H1 (cell line): Measurements from ENCODE around the gene VIT. TPM values are rescaled to one million over a fixed set of nuclear protein-coding genes. Genes with fewer than 3 reads are reported as not detected.

ENCODE experiments used
- CTCF ChIA-PET: fragments of 300-600 bp; sonication (Branson Sonifier 250); formaldehyde crosslinking; loops from one replicate; lab custom pipeline; 2021; ENCODE audit not compliant: partially characterized antibody; lab: Charles Lee
- POLR2A ChIA-PET: fragments of 300-600 bp; sonication (Branson Sonifier 250); formaldehyde crosslinking; loops from one replicate; lab custom pipeline; 2021; ENCODE audit warnings: inconsistent platforms; ENCODE audit not compliant: partially characterized antibody; lab: Charles Lee
- DNase-seq, 2 experiments: peaks; one replicate each; pipeline versions ENCODE4 v3.0.0 to v3.0.0-alpha.2; 2010 to 2022; ENCODE audit warnings: low spot score in 2 of 2, low read depth in 1 of 2, mixed read lengths in 1 of 2
- FAIRE-seq: peaks from 2 replicates; lab custom pipeline; 2011; peaks lifted over from hg19 to GRCh38; lab: Jason Lieb, UNC
- H2AFZ ChIP-seq: 2 replicates; pipeline ENCODE4 v1.8.1; 2012; ENCODE audit warnings: low read length, inconsistent platforms
- H2AK5ac ChIP-seq: 2 replicates; pipeline ENCODE4 v1.6.1; 2013; ENCODE audit warnings: low read depth, low read length
- H2BK120ac ChIP-seq: replicated peaks from 2 replicates; pipeline ENCODE3; 2013; ENCODE audit warnings: low read depth, low read length, inconsistent platforms
- H2BK12ac ChIP-seq: 2 replicates; pipeline ENCODE4 v1.6.1; 2013; ENCODE audit warnings: low read depth, low read length
- H2BK15ac ChIP-seq: 2 replicates; pipeline ENCODE4 v1.6.1; 2013; ENCODE audit warnings: low read length
- H2BK20ac ChIP-seq: 2 replicates; pipeline ENCODE4 v1.6.1; 2013; ENCODE audit warnings: low read length
- H2BK5ac ChIP-seq: 2 replicates; pipeline ENCODE4 v1.6.1; 2013; ENCODE audit warnings: low read depth, low read length
- H3K14ac ChIP-seq: 2 replicates; pipeline ENCODE4 v1.6.1; 2013; ENCODE audit warnings: inconsistent platforms; ENCODE audit not compliant: insufficient read length
- H3K18ac ChIP-seq: 2 replicates; pipeline ENCODE4 v1.6.1; 2013; ENCODE audit warnings: low read length; ENCODE audit errors: extremely low read depth
- H3K23ac ChIP-seq: 2 replicates; pipeline ENCODE4 v1.6.1; 2013; ENCODE audit warnings: inconsistent platforms; ENCODE audit not compliant: insufficient read length
- H3K23me2 ChIP-seq: 2 replicates; pipeline ENCODE4 v1.6.1; 2013; ENCODE audit warnings: low read depth, low read length
- H3K27ac ChIP-seq: 2 replicates; pipeline ENCODE4 v1.6.1; 2011; ENCODE audit warnings: low read depth, low read length, inconsistent platforms
- H3K27me3 ChIP-seq, 4 experiments: replicated peaks in 1 of 4; 1 replicate in 1 of 4; 2 replicates in 3 of 4; pipeline versions ENCODE4 v1.6.1 to v1.8.1; 2011 to 2013; ENCODE audit warnings: low read length in 3 of 4, mild to moderate bottlenecking in 3 of 4, inconsistent platforms in 2 of 4, mixed read lengths in 2 of 4, moderate library complexity in 1 of 4; ENCODE audit not compliant: control insufficient read depth in 3 of 4, insufficient read depth in 3 of 4; ENCODE audit errors: extremely low read depth in 1 of 4
- H3K36me3 ChIP-seq, 4 experiments: 2 replicates each; pipeline versions ENCODE4 v1.6.1 to v1.8.1; 2011 to 2013; ENCODE audit warnings: mild to moderate bottlenecking in 4 of 4, low read length in 3 of 4, moderate library complexity in 2 of 4, control low read depth in 1 of 4, inconsistent platforms in 1 of 4; ENCODE audit not compliant: insufficient read depth in 4 of 4, control insufficient read depth in 2 of 4
- H3K4ac ChIP-seq: replicated peaks from 2 replicates; pipeline ENCODE3; 2013; ENCODE audit warnings: low read length, low read depth, mixed read lengths, inconsistent platforms; ENCODE audit not compliant: insufficient read length
- H3K4me1 ChIP-seq, 4 experiments: replicated peaks in 1 of 4; 1 replicate in 1 of 4; 2 replicates in 3 of 4; pipeline versions ENCODE4 v1.6.1 to v1.8.1; 2011 to 2013; ENCODE audit warnings: low read length in 3 of 4, inconsistent platforms in 2 of 4, mixed read lengths in 1 of 4; ENCODE audit not compliant: insufficient read depth in 4 of 4, control insufficient read depth in 3 of 4
- H3K4me2 ChIP-seq, 2 experiments: 2 replicates each; pipeline versions ENCODE4 v1.6.1 to v1.8.1; 2011 to 2013; ENCODE audit warnings: low read depth in 2 of 2, low read length in 2 of 2, control low read depth in 1 of 2, inconsistent platforms in 1 of 2, mild to moderate bottlenecking in 1 of 2; ENCODE audit not compliant: insufficient read depth in 1 of 2
- H3K4me3 ChIP-seq, 4 experiments: fragments of 200-600, 300-600 bp in 1 of 4; sonication (generic), shearing (Covaris generic), sonication (Bioruptor Twin) in 1 of 4; 2 replicates each; pipeline versions ENCODE4 v1.5.1 to v1.8.1; 2011 to 2016; ENCODE audit warnings: low read length in 4 of 4, low read depth in 3 of 4, control low read depth in 2 of 4, inconsistent platforms in 2 of 4, mild to moderate bottlenecking in 2 of 4, mixed read lengths in 1 of 4, moderate library complexity in 1 of 4; ENCODE audit not compliant: insufficient read depth in 2 of 4; ENCODE audit errors: extremely low read depth in 1 of 4
- H3K56ac ChIP-seq: replicated peaks from 2 replicates; pipeline ENCODE3; 2013; ENCODE audit warnings: low read depth, mild to moderate bottlenecking, mixed read lengths, low read length, inconsistent platforms; ENCODE audit not compliant: insufficient read length
- H3K79me1 ChIP-seq: 2 replicates; pipeline ENCODE4 v1.6.1; 2013; ENCODE audit warnings: low read depth, low read length, control low read depth
- H3K79me2 ChIP-seq, 2 experiments: 2 replicates each; pipeline versions ENCODE4 v1.6.1 to v1.8.1; 2012 to 2013; ENCODE audit warnings: low read length in 2 of 2, mild to moderate bottlenecking in 2 of 2, inconsistent platforms in 1 of 2; ENCODE audit not compliant: insufficient read depth in 2 of 2, control insufficient read depth in 1 of 2
- H3K9ac ChIP-seq, 4 experiments: replicated peaks in 1 of 4; 1 replicate in 1 of 4; 2 replicates in 3 of 4; pipeline versions ENCODE4 v1.6.1 to v1.8.1; 2011 to 2013; ENCODE audit warnings: low read depth in 3 of 4, low read length in 3 of 4, control low read depth in 2 of 4, mild to moderate bottlenecking in 2 of 4, moderate library complexity in 2 of 4, inconsistent platforms in 1 of 4; ENCODE audit errors: extremely low read depth in 1 of 4
- H3K9me3 ChIP-seq, 2 experiments: 2 replicates each; pipeline versions ENCODE4 v1.6.1 to v1.8.1; 2012 to 2013; ENCODE audit warnings: mild to moderate bottlenecking in 2 of 2, moderate library complexity in 2 of 2, control low read depth in 1 of 2, inconsistent platforms in 1 of 2, low read depth in 1 of 2, low read length in 1 of 2, mixed read lengths in 1 of 2; ENCODE audit not compliant: insufficient read depth in 2 of 2
- H4K20me1 ChIP-seq, 2 experiments: replicated peaks in 1 of 2; 2 replicates each; pipeline versions ENCODE3 to v1.8.1; 2011 to 2013; ENCODE audit warnings: inconsistent platforms in 2 of 2, low read length in 2 of 2, mild to moderate bottlenecking in 1 of 2; ENCODE audit not compliant: insufficient read depth in 2 of 2, control insufficient read depth in 1 of 2
- H4K5ac ChIP-seq: 2 replicates; pipeline ENCODE4 v1.6.1; 2013; ENCODE audit warnings: low read length, low read depth, mixed read lengths, inconsistent platforms; ENCODE audit not compliant: insufficient read length
- H4K8ac ChIP-seq: 2 replicates; pipeline ENCODE4 v1.8.0; 2013; ENCODE audit warnings: mild to moderate bottlenecking, moderate library complexity, low read length, inconsistent platforms; ENCODE audit not compliant: insufficient read depth; ENCODE audit errors: extremely low read depth
- H4K91ac ChIP-seq: replicated peaks from 2 replicates; pipeline ENCODE3; 2013; ENCODE audit warnings: low read length, mixed read lengths, inconsistent platforms; ENCODE audit not compliant: insufficient read length
- EGR1 ChIP-seq: IDR thresholded peaks from 2 replicates; pipeline ENCODE4 v1.6.1; 2011; ENCODE audit warnings: low read depth, low read length, borderline replicate concordance
- MAFK ChIP-seq: IDR thresholded peaks from 2 replicates; pipeline ENCODE4 v1.6.1; 2012; ENCODE audit warnings: low read depth, mild to moderate bottlenecking, improper control_type of control experiment, low read length
- NRF1 ChIP-seq: IDR thresholded peaks from 2 replicates; pipeline ENCODE4 v1.6.1; 2011; ENCODE audit warnings: mild to moderate bottlenecking, low read depth, low read length, improper control_type of control experiment
- PHF8 ChIP-seq: fragments of 200-600 bp; sonication (generic); conservative IDR thresholded peaks from 2 replicates; pipeline ENCODE4 v1.7.1; 2012; ENCODE audit warnings: low read depth, mild to moderate bottlenecking, inconsistent platforms, low read length, moderate library complexity
- RFX5 ChIP-seq: IDR thresholded peaks from 2 replicates; pipeline ENCODE4 v1.6.1; 2011; ENCODE audit warnings: low read depth, low read length, improper control_type of control experiment, borderline replicate concordance
- WGBS, 2 experiments: shearing (Covaris generic) in 1 of 2; methylation state at CpG; one replicate each; pipeline versions ENCODE4 v1.1.6 to v1.1.7; 2013 to 2015; ENCODE audit warnings: low lambda C conversion rate in 2 of 2, mixed read lengths in 2 of 2, inconsistent platforms in 1 of 2, low coverage in 1 of 2, missing lambda C conversion rate in 1 of 2; ENCODE audit not compliant: insufficient replicate concordance in 2 of 2, insufficient coverage in 1 of 2, insufficient read length in 1 of 2; ENCODE audit errors: extremely low coverage in 1 of 2, missing lambda C conversion rate in 1 of 2; 5-methylcytosine and 5-hydroxymethylcytosine counted together
- polyA plus RNA-seq, 7 experiments: library from polyadenylated mRNA; depleted of rRNA in 3 of 7; stranded (reverse) in 5 of 7; unstranded in 2 of 7; fragments of >200 nt in 5 of 7; fragments of 200-250 nt in 2 of 7; gene quantifications; 1 replicate in 5 of 7; 2 replicates in 1 of 7; 4 replicates in 1 of 7; pipeline versions ENCODE4 v1.2.1 to v1.2.3, GENCODE V29; 2011 to 2013; ENCODE audit warnings: missing spikeins in 2 of 7, mixed read lengths in 2 of 7
- total RNA-seq: library from RNA; stranded (reverse); fragmentation: NEBNext Ultra II Directional; extraction: Animal tissue kit (Norgen Biotek cat#: 25700); gene quantifications from 2 replicates; pipeline ENCODE4 v1.2.1, GENCODE V29; 2021
- TF ChIP-seq, protein P1 (sequence below): IDR thresholded peaks from 2 replicates; pipeline ENCODE4 v1.6.1; 2012; ENCODE audit warnings: inconsistent platforms

The VIT gene
- total and polyA plus RNA-seq, 2 of the 8 experiments (the other 6 are each of a cell fraction or from before 2014, with no cell fraction given): 0.03 TPM; not detected in 1

DNA sequence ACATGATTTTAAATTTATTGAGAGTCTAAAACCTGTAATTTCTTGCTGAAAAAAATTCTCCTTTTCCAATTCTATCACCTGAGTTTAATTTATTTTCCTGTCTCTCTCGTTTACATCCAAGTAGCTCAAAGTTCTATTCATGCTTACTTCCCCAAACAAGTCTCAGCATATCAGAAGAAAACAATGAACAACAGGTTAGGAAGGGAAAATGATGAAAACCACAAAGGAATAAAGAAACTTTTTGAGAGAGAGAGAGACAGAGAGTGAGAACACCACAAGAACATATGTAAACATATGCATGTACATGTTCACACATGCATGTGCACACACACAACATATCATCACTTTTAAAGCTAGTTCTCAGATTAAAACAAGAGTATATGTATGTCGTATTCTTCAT lies 157.7 kb downstream of the VIT start:
- FAIRE-seq: peak; percentile 39

More for the DNA sequence above, 157.7 kb downstream of the VIT start:
- H3K79me1 ChIP-seq: no peaks in the 10 kb centered on the region
- H3K9ac ChIP-seq: no peak overlapping the region
- H3K4me3 ChIP-seq: no peak overlapping the region
- no peak overlapping the region for H3K18ac ChIP-seq
- H3K36me3 ChIP-seq: peaks cover 1 to 41% (median 8%) of the 10 kb centered on the region in 4 experiments; a peak in 6 of 8 replicates
- WGBS, 2 experiments: 88% methylated on average over 2 of the region's 2 CpGs; no CpG with 5 or more reads in 1 of the 2 experiments
- no peaks in the 10 kb centered on the region for H3K23me2 ChIP-seq
- no peaks in the 10 kb centered on the region for H3K4me1 ChIP-seq
- TF ChIP-seq EGR1: no peak
- TF ChIP-seq, protein P1, sequence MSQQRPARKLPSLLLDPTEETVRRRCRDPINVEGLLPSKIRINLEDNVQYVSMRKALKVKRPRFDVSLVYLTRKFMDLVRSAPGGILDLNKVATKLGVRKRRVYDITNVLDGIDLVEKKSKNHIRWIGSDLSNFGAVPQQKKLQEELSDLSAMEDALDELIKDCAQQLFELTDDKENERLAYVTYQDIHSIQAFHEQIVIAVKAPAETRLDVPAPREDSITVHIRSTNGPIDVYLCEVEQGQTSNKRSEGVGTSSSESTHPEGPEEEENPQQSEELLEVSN: no peak
- TF ChIP-seq RFX5: no peak
- TF ChIP-seq NRF1: no peak
- no peak for TF ChIP-seq MAFK
- TF ChIP-seq PHF8: no peak
- H2BK120ac ChIP-seq: no peak overlapping the region
- ChIA-PET POLR2A (no interaction called here), CTCF (interaction anchor here (1.0 to 1.6 kb wide), 6 partner anchors 11 to 75 kb away, joined by 3 to 6 read pairs (median 4); no protein-coding TSS in a partner anchor)
- no peak overlapping the region for H4K91ac ChIP-seq
- no peak overlapping the region for H2AFZ ChIP-seq
- H3K9me3 ChIP-seq: no peaks in the 10 kb centered on the region
- no peak overlapping the region for H2BK20ac ChIP-seq
- no peak overlapping the region for H3K23ac ChIP-seq
- H3K4ac ChIP-seq: no peak overlapping the region
- H4K5ac ChIP-seq: no peak overlapping the region
- no peak overlapping the region for H2BK12ac ChIP-seq
- no peak overlapping the region for H3K56ac ChIP-seq
- H3K27ac ChIP-seq: no peak overlapping the region
- H3K27me3 ChIP-seq: peaks cover 0 to 2% (median 0%) of the 10 kb centered on the region in 4 experiments; a peak in 1 of 7 replicates
- no peak overlapping the region for H3K14ac ChIP-seq
- no peak overlapping the region for H2BK5ac ChIP-seq
- no peaks in the 10 kb centered on the region for H3K79me2 ChIP-seq
- no peak overlapping the region for H2BK15ac ChIP-seq
- no peak overlapping the region for H3K4me2 ChIP-seq
- H4K8ac ChIP-seq: no peak overlapping the region
- no peak for DNase-seq
- no peak overlapping the region for H2AK5ac ChIP-seq
- no peaks in the 10 kb centered on the region for H4K20me1 ChIP-seq
